ENCODE results near the gene P4HB. TPM values are rescaled to one million over a fixed set of nuclear protein-coding genes. Genes with fewer than 3 reads are reported as not detected.

Gene P4HB
- total RNA-seq, 6 experiments from 2014 or later, result 790 to 981 (median 910) TPM

DNA sequence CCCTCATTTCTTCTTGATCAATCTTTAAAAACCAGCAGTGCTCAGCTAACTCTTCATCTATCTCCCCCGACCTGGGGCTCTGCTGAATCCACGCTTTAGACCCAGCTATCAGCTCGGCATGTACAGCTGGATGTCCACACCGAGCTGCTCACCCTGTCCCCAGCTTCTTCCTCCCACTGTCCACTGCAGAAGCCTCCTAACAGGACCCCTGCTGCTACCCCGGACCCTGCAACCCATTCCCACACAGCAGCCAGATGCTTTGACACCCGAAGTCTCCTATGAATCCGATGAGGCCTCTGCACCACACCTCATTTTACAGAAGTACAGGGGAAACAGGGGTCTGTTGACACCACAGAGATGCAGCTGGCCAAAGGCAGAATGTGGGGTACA is 42.6 kb downstream of the P4HB start:
- TF ChIP-seq, protein P1, sequence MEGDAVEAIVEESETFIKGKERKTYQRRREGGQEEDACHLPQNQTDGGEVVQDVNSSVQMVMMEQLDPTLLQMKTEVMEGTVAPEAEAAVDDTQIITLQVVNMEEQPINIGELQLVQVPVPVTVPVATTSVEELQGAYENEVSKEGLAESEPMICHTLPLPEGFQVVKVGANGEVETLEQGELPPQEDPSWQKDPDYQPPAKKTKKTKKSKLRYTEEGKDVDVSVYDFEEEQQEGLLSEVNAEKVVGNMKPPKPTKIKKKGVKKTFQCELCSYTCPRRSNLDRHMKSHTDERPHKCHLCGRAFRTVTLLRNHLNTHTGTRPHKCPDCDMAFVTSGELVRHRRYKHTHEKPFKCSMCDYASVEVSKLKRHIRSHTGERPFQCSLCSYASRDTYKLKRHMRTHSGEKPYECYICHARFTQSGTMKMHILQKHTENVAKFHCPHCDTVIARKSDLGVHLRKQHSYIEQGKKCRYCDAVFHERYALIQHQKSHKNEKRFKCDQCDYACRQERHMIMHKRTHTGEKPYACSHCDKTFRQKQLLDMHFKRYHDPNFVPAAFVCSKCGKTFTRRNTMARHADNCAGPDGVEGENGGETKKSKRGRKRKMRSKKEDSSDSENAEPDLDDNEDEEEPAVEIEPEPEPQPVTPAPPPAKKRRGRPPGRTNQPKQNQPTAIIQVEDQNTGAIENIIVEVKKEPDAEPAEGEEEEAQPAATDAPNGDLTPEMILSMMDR (IDR thresholded peaks at IDR 0.05), result no peak
- H3K36me3 Mint-ChIP-seq (ENCODE audit: low read depth), result no peaks in the 10 kb centered on the region
- no peaks in the 10 kb centered on the region for H3K9me3 Mint-ChIP-seq
- H3K4me3 Mint-ChIP-seq, result no peak overlapping the region
- no peaks in the 10 kb centered on the region for H3K27me3 Mint-ChIP-seq (ENCODE audit: insufficient read depth)
- peaks cover 12% of the 10 kb centered on the region for H3K4me1 Mint-ChIP-seq (ENCODE audit: low read depth)
- no peak overlapping the region for H3K27ac Mint-ChIP-seq
- no peak for DNase-seq

- no peak for DNase-seq
- no peak overlapping the region for H3K4me3 Mint-ChIP-seq
- TF ChIP-seq, protein P1 (IDR thresholded peaks at IDR 0.05), result no peak
- H3K36me3 Mint-ChIP-seq (ENCODE audit: low read depth), result no peaks in the 10 kb centered on the region
- peaks cover 12% of the 10 kb centered on the region for H3K4me1 Mint-ChIP-seq (ENCODE audit: low read depth)
- H3K27ac Mint-ChIP-seq, result no peak overlapping the region
- no peaks in the 10 kb centered on the region for H3K27me3 Mint-ChIP-seq (ENCODE audit: insufficient read depth)
- H3K9me3 Mint-ChIP-seq, result no peaks in the 10 kb centered on the region
These were observed 44.7 kb downstream of the P4HB start for GRCh38 chr17:81815646-81815986.

GRCh38 chr17:81814748-81815645 is 45.3 kb downstream of the P4HB start:
- Mint-ChIP-seq H3K27ac (no peak overlapping the region), H3K27me3 (ENCODE audit: insufficient read depth) (no peaks in the 10 kb centered on the region; the same call in 1 of the 2 replicates), H3K36me3 (ENCODE audit: low read depth) (no peaks in the 10 kb centered on the region), H3K4me1 (ENCODE audit: low read depth) (peaks cover 12% of the 10 kb centered on the region), H3K9me3 (no peaks in the 10 kb centered on the region), H3K4me3 (no peak overlapping the region)
- no peak for DNase-seq
- TF ChIP-seq, protein P1 (IDR thresholded peaks at IDR 0.05), result no peak

DNA sequence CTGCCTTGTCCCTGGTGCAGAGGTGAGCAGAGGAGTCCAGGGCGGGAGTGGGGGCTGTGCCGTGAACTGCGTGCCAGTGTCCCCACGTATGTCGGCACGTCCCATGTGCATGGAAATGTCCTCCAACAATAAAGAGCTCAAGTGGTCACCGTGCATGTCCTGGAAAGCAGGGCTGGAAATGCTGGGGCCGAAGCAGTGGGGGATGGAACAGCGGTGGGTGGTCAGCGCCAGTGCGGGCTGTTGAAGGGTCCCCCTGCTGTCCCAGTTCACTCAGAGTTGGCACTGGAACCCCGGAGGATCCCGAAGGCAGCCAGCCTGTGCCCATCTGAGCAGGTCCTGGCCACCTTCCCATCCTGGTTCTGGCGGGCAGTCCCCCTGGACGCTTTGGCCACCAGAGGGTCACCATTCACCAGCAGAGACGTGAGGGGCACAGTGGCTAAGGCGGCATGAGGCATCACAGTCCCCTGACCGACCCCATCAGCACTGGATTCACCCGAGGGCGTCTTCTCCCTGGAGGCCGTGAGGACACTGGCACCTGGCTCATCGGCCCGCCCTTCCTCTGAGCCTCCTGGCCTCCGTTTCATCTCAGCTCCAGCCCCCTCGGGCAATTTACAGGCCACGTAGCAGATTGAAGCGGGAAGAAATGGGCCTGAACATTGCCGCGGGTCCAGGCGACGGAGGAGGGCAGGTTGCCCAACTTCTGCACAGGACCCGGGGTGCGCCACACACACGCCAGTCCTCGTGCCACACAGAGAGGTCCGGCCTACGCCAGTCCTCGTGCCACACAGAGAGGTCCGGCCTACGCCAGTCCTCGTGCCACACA is 46.3 kb downstream of the P4HB start:
- DNase-seq, result no peak
- TF ChIP-seq, protein P1 (IDR thresholded peaks at IDR 0.05), result no peak
- H3K27me3 Mint-ChIP-seq (ENCODE audit: insufficient read depth), result peaks cover 6% of the 10 kb centered on the region
- peaks cover 5% of the 10 kb centered on the region; the same call in 1 of the 2 replicates for H3K9me3 Mint-ChIP-seq
- H3K4me1 Mint-ChIP-seq (ENCODE audit: low read depth), result peaks cover 12% of the 10 kb centered on the region
- H3K36me3 Mint-ChIP-seq (ENCODE audit: low read depth), result no peaks in the 10 kb centered on the region
- no peak overlapping the region for H3K4me3 Mint-ChIP-seq
- H3K27ac Mint-ChIP-seq, result no peak overlapping the region

GRCh38 chr17:81813371-81813684 is 47.0 kb downstream of the P4HB start:
- Mint-ChIP-seq H3K36me3 (ENCODE audit: low read depth) (no peaks in the 10 kb centered on the region), H3K4me1 (ENCODE audit: low read depth) (peaks cover 12% of the 10 kb centered on the region), H3K4me3 (no peak overlapping the region), H3K27ac (no peak overlapping the region), H3K27me3 (ENCODE audit: insufficient read depth) (peaks cover 11% of the 10 kb centered on the region), H3K9me3 (peaks cover 6% of the 10 kb centered on the region; the same call in 1 of the 2 replicates)
- TF ChIP-seq, protein P1 (IDR thresholded peaks at IDR 0.05), result no peak
- DNase-seq, result no peak
